Urinary bladder (tissue), 4 donors: ENCODE data around the gene YARS2. TPM values are rescaled to one million over a fixed set of nuclear protein-coding genes. Genes with fewer than 3 reads are reported as not detected.

ENCODE experiments used
- DNase-seq: peaks from one replicate; pipeline ENCODE4 v3.0.0-alpha.2; 2015; ENCODE audit errors: extremely low spot score
- H3K27ac ChIP-seq: one replicate; pipeline ENCODE4 v1.5.1; 2013; ENCODE audit warnings: low read depth, mild to moderate bottlenecking, moderate library complexity
- H3K36me3 ChIP-seq: one replicate; pipeline ENCODE4 v1.6.1; 2013; ENCODE audit warnings: mild to moderate bottlenecking, moderate library complexity; ENCODE audit not compliant: insufficient read depth
- H3K4me1 ChIP-seq: one replicate; pipeline ENCODE4 v1.6.1; 2013; ENCODE audit warnings: mild to moderate bottlenecking, moderate library complexity; ENCODE audit not compliant: insufficient read depth
- H3K4me3 ChIP-seq: one replicate; pipeline ENCODE4 v1.5.1; 2013; ENCODE audit warnings: low read depth, low read length
- WGBS: extraction: QIAGEN DNeasy Blood & Tissue Kit; methylation state at CpG from one replicate; pipeline ENCODE4 v1.1.7; 2013; 5-methylcytosine and 5-hydroxymethylcytosine counted together
- polyA plus RNA-seq: library from polyadenylated mRNA; stranded (reverse); fragments of 200-250 nt; gene quantifications from one replicate; pipeline ENCODE4 v1.2.3, GENCODE V29; 2013
- total RNA-seq: library from RNA; depleted of rRNA; stranded (reverse); fragments of >200 nt; gene quantifications from one replicate; pipeline ENCODE4 v1.2.3, GENCODE V29; 2014
- donor health status: healthy with polysubstance abuse.
- donor health status: healthy.

YARS2 gene
- total RNA-seq = 43.1 TPM
- polyA plus RNA-seq = 9.6 TPM

DNA sequence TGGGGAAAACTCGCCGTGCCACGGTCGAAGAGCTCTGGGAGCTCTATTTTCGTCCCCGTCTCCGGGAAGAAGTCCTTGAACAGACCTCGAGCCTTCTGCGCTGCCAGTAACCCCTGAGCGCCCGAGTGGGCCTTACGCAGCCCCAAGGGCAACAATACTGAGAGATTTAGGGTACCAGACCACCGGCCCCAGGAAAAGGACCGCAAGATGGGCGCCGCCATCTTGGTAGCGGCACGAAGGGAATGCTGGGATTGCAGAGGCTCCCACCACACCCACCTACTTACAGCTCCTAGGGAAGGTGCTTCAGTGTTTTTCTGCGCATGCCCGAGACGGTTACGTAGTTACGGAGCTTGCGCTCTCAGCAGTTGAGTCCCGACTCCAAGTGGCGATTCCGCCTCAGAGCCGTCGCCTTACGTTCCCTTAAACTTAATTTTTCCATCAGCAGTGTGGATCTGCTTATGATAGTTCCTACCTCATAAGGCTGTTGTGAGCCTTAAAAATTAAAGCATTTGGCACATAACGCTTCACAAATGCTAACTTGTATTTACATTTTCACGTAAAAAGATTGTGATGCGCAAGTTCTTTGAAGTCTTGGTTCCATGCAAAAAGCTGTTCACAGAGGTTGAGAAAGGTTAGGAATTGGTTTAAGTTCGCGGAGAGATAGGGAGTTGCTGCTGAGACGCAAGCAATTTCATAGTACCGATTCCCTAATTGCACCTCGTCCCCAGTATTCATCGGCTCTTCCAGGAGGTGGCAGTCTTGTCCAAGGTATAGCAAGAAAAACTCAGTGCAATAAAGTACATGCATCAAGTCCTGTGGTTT lies at the start of gene YARS2:
Gene YARS2 (minus strand): TSS at position 244 of the 822 bp plus-strand sequence. CDS start 23 bp downstream, at position 221.
- DNase-seq = peak; percentile 95
- no peaks in the 10 kb centered on the region for H3K36me3 ChIP-seq
- peak within 1 kb of the TSS; percentile 57 for H3K4me3 ChIP-seq
- WGBS = under 1% methylated on average over 39 of the region's 39 CpGs
- H3K4me1 ChIP-seq = no peaks in the 10 kb centered on the region
- H3K27ac ChIP-seq = peak within 1 kb of the TSS; percentile 60

- Histone ChIP-seq H3K4me3 (no peak overlapping the region), H3K27ac (no peak overlapping the region), H3K4me1 (no peaks in the 10 kb centered on the region), H3K36me3 (no peaks in the 10 kb centered on the region)
- DNase-seq = no peak
- WGBS = 81% methylated on average over 3 of the region's 3 CpGs
Observed at GRCh38 chr12:32804301-32804700, 48.6 kb upstream of the YARS2 start.

DNA sequence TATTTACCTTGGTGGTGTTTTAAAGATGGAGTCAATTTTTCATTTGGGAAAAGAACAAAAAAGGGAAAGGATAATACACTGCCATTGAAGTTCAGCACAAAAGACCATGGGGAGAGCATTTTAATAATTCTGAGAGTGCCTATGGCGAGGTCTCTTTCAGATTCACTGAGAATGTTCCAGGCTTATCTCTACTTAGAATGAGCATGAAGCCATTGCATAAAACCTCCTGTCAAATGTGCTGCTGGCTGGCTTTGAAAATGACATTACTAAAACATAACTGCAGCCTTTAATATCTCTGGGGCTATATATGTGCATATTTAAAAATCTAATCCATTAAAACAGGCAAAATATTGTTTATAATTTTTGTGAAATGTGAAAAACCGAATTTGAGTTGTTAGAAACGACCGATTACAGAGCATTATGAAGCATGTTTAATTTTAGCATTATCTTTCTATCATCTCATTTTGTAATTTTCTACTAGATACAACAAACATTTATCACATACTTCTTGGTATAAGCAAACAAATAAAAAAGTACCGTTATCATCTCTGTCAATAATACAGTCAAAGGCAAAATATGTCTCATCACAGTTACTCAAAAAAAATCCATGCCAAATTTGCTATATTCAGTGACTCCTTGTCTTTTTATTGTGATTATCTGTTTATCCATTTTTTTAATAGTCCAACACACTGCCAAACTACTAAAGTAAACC lies 45.7 kb upstream of the YARS2 start:
- H3K27ac ChIP-seq = no peak overlapping the region
- no peaks in the 10 kb centered on the region for H3K36me3 ChIP-seq
- H3K4me3 ChIP-seq = no peak overlapping the region
- H3K4me1 ChIP-seq = no peaks in the 10 kb centered on the region
- DNase-seq = no peak
- WGBS = 58% methylated on average over 5 of the region's 5 CpGs

DNA sequence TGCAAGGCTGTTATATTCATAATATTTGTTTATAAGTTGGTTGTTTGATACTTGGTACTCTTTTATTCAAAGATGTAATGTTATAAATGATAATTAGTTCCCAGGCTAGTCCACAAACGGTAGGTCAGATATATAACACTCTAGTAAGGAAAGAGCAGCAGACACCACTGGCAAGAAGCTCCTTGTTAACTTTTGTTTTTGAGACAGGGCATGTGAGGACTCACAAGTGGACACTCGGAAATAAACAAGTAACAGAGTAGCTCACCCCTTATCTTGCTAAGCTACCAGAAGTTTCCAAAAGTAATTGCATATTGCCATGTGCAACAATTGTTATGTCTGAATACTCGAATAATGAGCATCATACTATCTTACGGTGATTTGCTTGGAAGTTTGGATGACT lies 38.6 kb upstream of the YARS2 start:
- DNase-seq = no peak
- Histone ChIP-seq H3K4me1 (peaks cover 2% of the 10 kb centered on the region), H3K4me3 (no peak overlapping the region), H3K36me3 (no peaks in the 10 kb centered on the region), H3K27ac (no peak overlapping the region)
- WGBS = 62% methylated on average over 4 of the region's 4 CpGs

DNA sequence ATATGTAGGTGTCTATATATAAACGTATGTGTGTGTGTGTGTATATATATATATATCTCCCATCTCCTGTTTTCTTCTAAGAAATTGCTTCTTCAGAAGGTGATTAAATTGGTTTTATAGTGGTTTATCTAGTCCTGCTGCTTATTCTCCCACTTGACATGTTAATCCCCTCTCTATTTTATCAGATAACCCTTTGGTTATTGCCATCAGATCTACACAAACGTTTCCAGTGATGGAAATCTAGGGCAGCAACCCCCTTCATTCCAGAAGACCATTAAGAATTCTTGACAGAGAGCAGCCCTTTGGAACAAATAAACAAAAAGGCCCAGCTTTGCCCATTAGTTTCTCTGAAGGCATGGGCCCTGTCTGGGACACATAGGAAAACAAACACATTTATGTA lies 34.2 kb upstream of the YARS2 start:
- Histone ChIP-seq H3K36me3 (no peaks in the 10 kb centered on the region), H3K4me3 (no peak overlapping the region), H3K4me1 (no peaks in the 10 kb centered on the region), H3K27ac (no peak overlapping the region)
- DNase-seq = no peak
- WGBS = 20% methylated on average over 2 of the region's 2 CpGs

DNA sequence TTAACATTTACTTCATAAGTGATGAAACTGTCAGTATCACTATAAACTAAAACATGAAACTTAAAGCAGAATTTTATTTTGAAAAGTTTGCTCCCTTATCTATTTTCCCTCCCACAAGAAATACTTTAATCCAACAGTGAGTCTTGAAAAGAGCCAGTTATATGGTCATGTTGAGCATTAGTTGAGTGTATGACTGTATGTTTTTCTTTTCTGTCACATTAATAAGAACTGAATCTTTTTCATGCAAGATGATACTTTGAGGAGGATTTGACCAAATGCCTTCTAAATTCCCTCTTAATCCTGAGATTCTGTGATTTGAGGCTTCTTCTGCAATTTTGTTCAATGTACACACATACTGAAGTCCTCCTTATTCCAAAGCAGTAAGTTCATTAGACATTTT lies 33.7 kb upstream of the YARS2 start:
- no peaks in the 10 kb centered on the region for H3K4me1 ChIP-seq
- H3K4me3 ChIP-seq = no peak overlapping the region
- DNase-seq = no peak
- H3K36me3 ChIP-seq = no peaks in the 10 kb centered on the region
- no peak overlapping the region for H3K27ac ChIP-seq

- no peak overlapping the region for H3K4me3 ChIP-seq
- no peak for DNase-seq
- H3K27ac ChIP-seq = no peak overlapping the region
- 73% methylated on average over 4 of the region's 4 CpGs for WGBS
- H3K36me3 ChIP-seq = no peaks in the 10 kb centered on the region
- H3K4me1 ChIP-seq = no peaks in the 10 kb centered on the region
Observed at GRCh38 chr12:32788405-32788804, 32.7 kb upstream of the YARS2 start.

DNA sequence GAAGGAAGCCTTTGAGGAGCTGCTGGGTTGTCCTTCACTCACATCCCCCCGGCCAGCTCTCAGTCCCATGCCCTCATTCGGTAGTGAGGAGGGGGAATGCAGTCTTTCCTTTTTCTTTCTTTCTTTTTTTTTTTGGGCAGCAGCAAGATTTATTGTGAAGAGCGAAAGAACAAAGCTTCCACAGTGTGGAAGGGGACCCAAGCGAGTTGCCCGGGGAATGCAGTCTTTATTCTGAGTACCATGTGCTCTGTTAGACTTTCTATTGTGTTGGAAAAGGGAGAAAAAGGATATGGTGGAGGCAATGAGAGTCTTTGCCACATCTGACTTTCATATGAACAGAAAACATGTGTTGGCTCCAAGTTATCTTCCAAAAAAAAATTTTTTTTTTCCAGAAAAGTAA lies 29.9 kb upstream of the YARS2 start:
- no peaks in the 10 kb centered on the region for H3K36me3 ChIP-seq
- no peak overlapping the region for H3K4me3 ChIP-seq
- 87% methylated on average over 5 of the region's 5 CpGs for WGBS

DNA sequence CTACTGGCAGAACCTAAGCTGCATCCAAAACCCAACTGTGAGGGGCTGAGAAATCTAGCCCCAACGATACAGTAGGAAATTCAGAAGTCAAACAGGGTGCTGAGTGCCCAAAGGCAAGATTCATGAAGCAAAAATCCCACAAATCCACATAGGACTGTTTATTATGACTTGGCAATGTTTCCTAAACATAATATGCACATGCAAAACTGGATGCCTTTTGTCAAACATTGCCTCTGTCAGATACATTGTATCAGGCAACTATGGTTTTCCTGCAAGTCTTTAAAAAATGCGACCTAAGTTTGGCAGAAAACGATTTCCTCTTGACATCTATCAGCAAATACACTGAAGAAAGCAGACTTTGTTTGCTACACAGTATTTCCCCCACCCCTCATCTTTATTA lies 27.3 kb upstream of the YARS2 start:
- 28% methylated on average over 3 of the region's 3 CpGs for WGBS

More for the DNA sequence above, 29.9 kb upstream of the YARS2 start:
- DNase-seq = no peak
- Histone ChIP-seq H3K27ac (no peak overlapping the region), H3K4me1 (no peaks in the 10 kb centered on the region)

GRCh38 chr12:32780071-32780470 lies 24.4 kb upstream of the YARS2 start:
- no peak overlapping the region for H3K4me3 ChIP-seq
- H3K27ac ChIP-seq = no peak overlapping the region
- H3K36me3 ChIP-seq = no peaks in the 10 kb centered on the region
- no peaks in the 10 kb centered on the region for H3K4me1 ChIP-seq
- DNase-seq = no peak
- WGBS = 35% methylated on average over 1 of the region's 1 CpG

More for the DNA sequence above, 27.3 kb upstream of the YARS2 start:
- Histone ChIP-seq H3K4me3 (no peak overlapping the region), H3K27ac (no peak overlapping the region), H3K36me3 (no peaks in the 10 kb centered on the region), H3K4me1 (no peaks in the 10 kb centered on the region)
- DNase-seq = no peak

- no peak for DNase-seq
- Histone ChIP-seq H3K36me3 (no peaks in the 10 kb centered on the region), H3K4me1 (no peaks in the 10 kb centered on the region), H3K27ac (no peak overlapping the region), H3K4me3 (no peak overlapping the region)
- 67% methylated on average over 6 of the region's 6 CpGs for WGBS
Observed at GRCh38 chr12:32777691-32778175, 22.0 kb upstream of the YARS2 start.

GRCh38 chr12:32777159-32777558 lies 21.5 kb upstream of the YARS2 start:
- Histone ChIP-seq H3K27ac (no peak overlapping the region), H3K36me3 (no peaks in the 10 kb centered on the region), H3K4me3 (no peak overlapping the region), H3K4me1 (no peaks in the 10 kb centered on the region)
- DNase-seq = no peak
- WGBS = 61% methylated on average over 5 of the region's 5 CpGs

- Histone ChIP-seq H3K4me1 (no peaks in the 10 kb centered on the region), H3K4me3 (no peak overlapping the region), H3K36me3 (no peaks in the 10 kb centered on the region), H3K27ac (no peak overlapping the region)
- DNase-seq = no peak
- WGBS = 81% methylated on average over 4 of the region's 4 CpGs
Observed at GRCh38 chr12:32776258-32776657, 20.6 kb upstream of the YARS2 start.

DNA sequence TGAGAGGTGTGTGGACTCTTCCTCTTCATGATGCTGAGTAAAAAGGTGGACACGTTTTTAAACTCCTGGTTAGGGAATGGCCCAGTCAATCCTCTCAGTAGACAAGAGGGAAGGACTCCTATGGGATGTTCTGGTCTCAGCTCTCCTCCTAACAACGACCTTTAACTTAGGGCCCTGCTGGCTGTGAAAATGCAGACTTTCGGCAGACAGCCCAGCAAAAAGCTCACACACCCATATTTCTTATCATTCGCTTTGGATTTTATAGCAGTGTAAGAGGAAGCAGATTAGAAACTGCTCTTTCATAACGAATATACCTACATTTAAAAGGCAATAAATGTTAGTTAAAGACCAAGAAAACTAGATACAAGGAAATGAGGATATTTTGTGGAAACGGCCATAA lies 18.0 kb upstream of the YARS2 start:
- 27% methylated on average over 6 of the region's 6 CpGs for WGBS
- no peaks in the 10 kb centered on the region for H3K4me1 ChIP-seq
- H3K36me3 ChIP-seq = no peaks in the 10 kb centered on the region
- H3K4me3 ChIP-seq = no peak overlapping the region
- no peak overlapping the region for H3K27ac ChIP-seq
- no peak for DNase-seq
